ENCODE results near the gene ENOX1.

The ENOX1 gene

GRCh38 chr13:43614063-43614462, 172.7 kb downstream of the ENOX1 start (continued):
- no peak for TF ChIP-seq KLF7 (tag by site-specific recombination; IDR thresholded peaks at IDR 0.05; ENCODE audit: borderline replicate concordance)

- no peaks in the 10 kb centered on the region for H3K36me3 ChIP-seq (ENCODE audit: control insufficient read depth in 2 of 2, insufficient read depth in 1 of 2, low read length in 2 of 2)
- ChIA-PET CTCF (interaction anchor here (0.7 kb wide), 1 partner anchor 193 kb away, joined by 3 read pairs; no protein-coding TSS in a partner anchor), POLR2A (no interaction called here)
- no peak for TF ChIP-seq ZNF510 (tag by site-specific recombination; IDR thresholded peaks at IDR 0.05; ENCODE audit: insufficient replicate concordance)
- TF ChIP-seq KLF1 (tag by site-specific recombination; IDR thresholded peaks at IDR 0.05): no peak
- no peak for TF ChIP-seq ZNF274 (IDR thresholded peaks at IDR 0.05; ENCODE audit: low read length)
- no peak for TF ChIP-seq ZNF274 (tag by site-specific recombination; IDR thresholded peaks at IDR 0.05; ENCODE audit: borderline replicate concordance)
- TF ChIP-seq BCL11B (tag by site-specific recombination; IDR thresholded peaks at IDR 0.05; ENCODE audit: low read depth): no peak
- TF ChIP-seq ZNF280C (tag by site-specific recombination; IDR thresholded peaks at IDR 0.05): no peak
- TF ChIP-seq ZNF76 (tag by site-specific recombination; IDR thresholded peaks at IDR 0.05; ENCODE audit: borderline replicate concordance, low read depth): no peak
- TF ChIP-seq ZNF48 (tag by site-specific recombination; IDR thresholded peaks at IDR 0.05): no peak
- TF ChIP-seq ZNF19 (tag by site-specific recombination; IDR thresholded peaks at IDR 0.05; ENCODE audit: low read depth): no peak
- no peak for TF ChIP-seq ZNF26 (tag by site-specific recombination; IDR thresholded peaks at IDR 0.05)
- no peak overlapping the region for H3K27ac ChIP-seq (ENCODE audit: extremely low read depth, low read depth, low read length)
- no peaks in the 10 kb centered on the region for H3K9me3 ChIP-seq (ENCODE audit: control insufficient read depth, insufficient read depth, low read depth, low read length)
- H3K4me3 ChIP-seq (ENCODE audit: low read depth, low read length): no peak overlapping the region
- no peaks in the 10 kb centered on the region for H3K4me1 ChIP-seq (ENCODE audit: control insufficient read depth, insufficient read depth, low read length)
These were observed 175.2 kb downstream of the ENOX1 start for GRCh38 chr13:43611281-43612273.

- POLR2A ChIA-PET: no interaction called here
- Histone ChIP-seq H3K4me1 (ENCODE audit: control insufficient read depth, insufficient read depth, low read length) (no peaks in the 10 kb centered on the region), H3K9me3 (ENCODE audit: control insufficient read depth, insufficient read depth, low read depth, low read length) (no peaks in the 10 kb centered on the region), H3K4me3 (ENCODE audit: low read depth, low read length) (no peak overlapping the region), H3K36me3 (ENCODE audit: control insufficient read depth in 2 of 2, insufficient read depth in 1 of 2, low read length in 2 of 2) (no peaks in the 10 kb centered on the region), H3K27ac (ENCODE audit: extremely low read depth, low read depth, low read length) (no peak overlapping the region)
- CTCF ChIA-PET: no interaction called here
- TF ChIP-seq GLIS1 (tag by site-specific recombination; IDR thresholded peaks at IDR 0.05): no peak
- TF ChIP-seq ZBTB20 (tag by site-specific recombination; IDR thresholded peaks at IDR 0.05): no peak
- no peak for TF ChIP-seq ZNF549 (tag by site-specific recombination; IDR thresholded peaks at IDR 0.05)
- TF ChIP-seq ZNF155 (tag by site-specific recombination; IDR thresholded peaks at IDR 0.05): no peak
- TF ChIP-seq ZFP69B (tag by site-specific recombination; IDR thresholded peaks at IDR 0.05): no peak
- no peak for TF ChIP-seq WT1 (tag by site-specific recombination; IDR thresholded peaks at IDR 0.05)
- TF ChIP-seq IKZF3 (tag by site-specific recombination; IDR thresholded peaks at IDR 0.05): no peak
- TF ChIP-seq ZNF354C (tag by site-specific recombination; IDR thresholded peaks at IDR 0.05; ENCODE audit: borderline replicate concordance, low read depth): no peak
- TF ChIP-seq HOXD13 (CRISPR knock-in tag; IDR thresholded peaks at IDR 0.05; ENCODE audit: borderline replicate concordance): no peak
- TF ChIP-seq MEIS1 (CRISPR knock-in tag; IDR thresholded peaks at IDR 0.05; ENCODE audit: borderline replicate concordance): no peak
- no peak for TF ChIP-seq ZNF580 (tag by site-specific recombination; IDR thresholded peaks at IDR 0.05)
These were observed 178.2 kb downstream of the ENOX1 start for GRCh38 chr13:43608400-43609137.

All from HEK293 (cell line).